Endothelial cell of umbilical vein (primary cell): Measurements from ENCODE around the gene ZMYM5. TPM values are rescaled to one million over a fixed set of nuclear protein-coding genes. Genes with fewer than 3 reads are reported as not detected.

ENCODE experiments used
- BruUV-seq: library from RNA; stranded (reverse); fragments of 400-500 nt; replicated peaks from 2 replicates; lab custom pipeline; 2021; lab: Mats Ljungman, UMichigan
- CTCF ChIA-PET: fragments of 300-600, 350-600 bp; sonication (Branson Sonifier 250); formaldehyde crosslinking; loops from one replicate; lab custom pipeline; 2021; ENCODE audit warnings: antibody characterized with exemption, inconsistent platforms; lab: Charles Lee
- POLR2A ChIA-PET: fragments of 300-600, 350-600 bp; sonication (Branson Sonifier 250); formaldehyde crosslinking; loops from one replicate; lab custom pipeline; 2021; ENCODE audit warnings: antibody characterized with exemption, inconsistent platforms; lab: Charles Lee
- DNase-seq: peaks from one replicate; pipeline ENCODE4 v3.0.0-alpha.2; 2011; ENCODE audit warnings: low read depth, low spot score
- FAIRE-seq: peaks from 2 replicates; lab custom pipeline; 2011; peaks lifted over from hg19 to GRCh38; lab: Jason Lieb, UNC
- H2AFZ ChIP-seq: 2 replicates; pipeline ENCODE4 v1.6.0; 2012; ENCODE audit warnings: low read depth, low read length, control low read depth, inconsistent platforms
- H3K27ac ChIP-seq: 2 replicates; pipeline ENCODE4 v1.5.1; 2011; ENCODE audit warnings: low read depth, mild to moderate bottlenecking, control low read depth, low read length, moderate library complexity; ENCODE audit not compliant: insufficient read depth
- H3K27me3 ChIP-seq, 2 experiments: 2 replicates each; pipeline versions ENCODE4 v1.6.0 to v1.6.1; 2011; ENCODE audit warnings: low read length in 2 of 2, mixed read lengths in 1 of 2; ENCODE audit not compliant: control insufficient read depth in 2 of 2, insufficient read depth in 2 of 2
- H3K36me3 ChIP-seq, 2 experiments: 2 replicates in 1 of 2; 3 replicates in 1 of 2; pipeline ENCODE4 v1.5.1; 2011; ENCODE audit warnings: low read length in 2 of 2, mild to moderate bottlenecking in 1 of 2, moderate library complexity in 1 of 2; ENCODE audit not compliant: control insufficient read depth in 2 of 2, insufficient read depth in 2 of 2; ENCODE audit errors: extremely low read depth in 1 of 2
- H3K4me1 ChIP-seq: 3 replicates; pipeline ENCODE4 v1.5.1; 2011; ENCODE audit warnings: mild to moderate bottlenecking, low read length; ENCODE audit not compliant: control insufficient read depth, insufficient read depth; ENCODE audit errors: extremely low read depth
- H3K4me2 ChIP-seq: 2 replicates; pipeline ENCODE4 v1.6.1; 2011; ENCODE audit warnings: low read length, control low read depth, mixed read lengths; ENCODE audit not compliant: insufficient read depth
- H3K4me3 ChIP-seq, 3 experiments: fragments of 200-600 bp in 1 of 3; sonication (generic), shearing (Covaris generic) in 1 of 3; replicated peaks in 1 of 3; 2 replicates each; pipeline ENCODE4 v1.5.1; 2011 to 2016; ENCODE audit warnings: control low read depth in 3 of 3, low read length in 3 of 3, mild to moderate bottlenecking in 2 of 3, inconsistent platforms in 1 of 3, low read depth in 1 of 3, moderate library complexity in 1 of 3; ENCODE audit not compliant: insufficient read depth in 1 of 3
- H3K79me2 ChIP-seq: 2 replicates; pipeline ENCODE4 v1.6.0; 2012; ENCODE audit warnings: low read length, inconsistent platforms; ENCODE audit not compliant: control insufficient read depth, insufficient read depth
- H3K9ac ChIP-seq: replicated peaks from 2 replicates; pipeline ENCODE3; 2011; ENCODE audit warnings: low read length, control low read depth; ENCODE audit not compliant: insufficient read depth; ENCODE audit errors: extremely low read depth
- H3K9me1 ChIP-seq: replicated peaks from 3 replicates; pipeline ENCODE4 v1.6.0; 2011; ENCODE audit warnings: mild to moderate bottlenecking, low read length; ENCODE audit not compliant: control insufficient read depth, insufficient read depth; ENCODE audit errors: extremely low read depth
- H3K9me3 ChIP-seq: replicated peaks from 2 replicates; pipeline ENCODE4 v1.5.1; 2012; ENCODE audit warnings: low read length, inconsistent platforms; ENCODE audit not compliant: control insufficient read depth, insufficient read depth
- H4K20me1 ChIP-seq: replicated peaks from 2 replicates; pipeline ENCODE3; 2011; ENCODE audit warnings: mild to moderate bottlenecking, low read length; ENCODE audit not compliant: control insufficient read depth, insufficient read depth; ENCODE audit errors: extremely low read depth
- EZH2 ChIP-seq: IDR thresholded peaks from 2 replicates; pipeline ENCODE4 v1.6.1; 2012; ENCODE audit warnings: borderline replicate concordance, low read depth, mild to moderate bottlenecking, moderate library complexity, low read length, inconsistent platforms; ENCODE audit not compliant: severe bottlenecking
- FOS ChIP-seq: IDR thresholded peaks from 2 replicates; pipeline ENCODE4 v1.6.1; 2011; ENCODE audit warnings: mild to moderate bottlenecking, low read length, moderate library complexity, borderline replicate concordance; ENCODE audit not compliant: insufficient read depth
- GATA2 ChIP-seq: IDR thresholded peaks from 2 replicates; pipeline ENCODE4 v1.7.0; 2011; ENCODE audit warnings: low read depth, mild to moderate bottlenecking, moderate library complexity, mixed read lengths, low read length; ENCODE audit not compliant: insufficient read length, insufficient read depth
- JUN ChIP-seq: IDR thresholded peaks from 2 replicates; pipeline ENCODE4 v1.6.1; 2011; ENCODE audit warnings: borderline replicate concordance, low read depth; ENCODE audit not compliant: insufficient read length, insufficient read depth
- MYC ChIP-seq: IDR thresholded peaks from one replicate; pipeline ENCODE4 v1.6.1; 2011; ENCODE audit warnings: mild to moderate bottlenecking, low read depth, low read length
- POLR2A ChIP-seq: IDR thresholded peaks from 2 replicates; pipeline ENCODE4 v1.6.1; 2012; ENCODE audit warnings: low read depth, mild to moderate bottlenecking, control low read depth, low read length
- POLR2AphosphoS5 ChIP-seq: IDR thresholded peaks from 2 replicates; pipeline ENCODE4 v1.6.1; 2012; ENCODE audit warnings: low read depth, mild to moderate bottlenecking, control low read depth, low read length, moderate library complexity; ENCODE audit not compliant: insufficient read depth
- dilution Hi-C: fragments of 300-500 bp; cut with MboI; formaldehyde crosslinking; loops from one replicate; pipeline ENCODE4 v1.15.0; 2019; ENCODE audit warnings: low sequenced_read_pairs; ENCODE audit not compliant: extremely low pct_ligation_motif_present
- intact Hi-C: fragments of 100-400 bp; cut with micrococcal nuclease; formaldehyde crosslinking; loops from one replicate; pipeline ENCODE4 v1.10.0; 2022
- polyA plus RNA-seq, 4 experiments: library from polyadenylated mRNA; depleted of rRNA in 3 of 4; stranded (reverse) in 3 of 4; unstranded in 1 of 4; fragments of >200 nt; gene quantifications; 2 replicates each; pipeline versions ENCODE4 v1.2.1 to v1.2.3, GENCODE V29; 2011 to 2012; ENCODE audit warnings: missing spikeins in 1 of 4
- total RNA-seq: library from RNA; stranded (reverse); gene quantifications from 2 replicates; pipeline ENCODE4 v1.2.3, GENCODE V29; 2021
- TF ChIP-seq, protein P1 (sequence below), 2 donors: IDR thresholded peaks; 1 replicate in 1 of 2; 2 replicates in 1 of 2; pipeline ENCODE4 v1.5.1; 2011; ENCODE audit warnings: low read length in 2 of 2, mild to moderate bottlenecking in 2 of 2, moderate library complexity in 2 of 2, control low read depth in 1 of 2, inconsistent platforms in 1 of 2, low read depth in 1 of 2; ENCODE audit not compliant: insufficient read depth in 1 of 2; ENCODE audit errors: extremely low read depth in 1 of 2

Gene ZMYM5
- total and polyA plus RNA-seq, 2 donors (not counting 3 experiments of a cell fraction or from before 2014, with no cell fraction given), result 4.9 to 10.1 TPM

DNA sequence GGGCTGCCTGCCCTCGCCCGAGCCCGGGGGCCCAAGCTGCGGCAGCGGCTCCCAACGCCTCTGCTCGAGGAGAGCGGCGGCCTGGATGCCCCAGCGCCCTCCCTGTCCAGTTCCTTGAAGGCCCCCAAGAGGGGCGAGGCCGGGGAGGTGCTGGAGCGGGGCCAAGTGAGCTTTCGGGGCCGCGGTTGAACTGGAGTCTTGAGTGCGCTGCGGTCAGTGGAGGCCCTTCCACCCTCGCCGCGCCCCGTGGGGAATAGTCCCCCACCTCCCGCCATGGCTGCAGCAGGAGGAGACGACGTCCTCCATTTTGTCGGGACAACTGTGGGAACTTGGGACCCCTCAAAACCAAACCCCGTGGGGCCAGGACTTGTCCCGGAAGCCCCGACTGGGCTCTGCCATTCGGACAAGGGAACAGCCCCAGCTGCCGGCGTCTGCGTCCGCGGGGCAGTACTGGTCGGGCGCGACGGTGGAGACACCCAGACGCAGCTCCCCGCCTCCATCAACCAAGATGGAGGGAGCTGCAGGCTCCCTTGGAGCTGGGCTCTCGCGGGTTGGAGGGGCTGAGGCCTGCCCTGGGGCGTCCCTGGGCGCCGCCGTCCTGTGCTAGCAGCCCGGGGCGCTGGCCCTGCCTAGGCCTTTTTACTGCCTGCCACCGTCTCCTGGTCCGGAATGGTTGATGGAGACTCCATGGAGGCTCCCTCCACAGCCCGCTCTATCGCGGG lies 736 bp upstream of the ZMYM5 start:
- TF ChIP-seq JUN (no peak), POLR2A (no peak), EZH2 (no peak), MYC (no peak), FOS (no peak), POLR2AphosphoS5 (no peak), GATA2 (no peak)
- TF ChIP-seq, protein P1, sequence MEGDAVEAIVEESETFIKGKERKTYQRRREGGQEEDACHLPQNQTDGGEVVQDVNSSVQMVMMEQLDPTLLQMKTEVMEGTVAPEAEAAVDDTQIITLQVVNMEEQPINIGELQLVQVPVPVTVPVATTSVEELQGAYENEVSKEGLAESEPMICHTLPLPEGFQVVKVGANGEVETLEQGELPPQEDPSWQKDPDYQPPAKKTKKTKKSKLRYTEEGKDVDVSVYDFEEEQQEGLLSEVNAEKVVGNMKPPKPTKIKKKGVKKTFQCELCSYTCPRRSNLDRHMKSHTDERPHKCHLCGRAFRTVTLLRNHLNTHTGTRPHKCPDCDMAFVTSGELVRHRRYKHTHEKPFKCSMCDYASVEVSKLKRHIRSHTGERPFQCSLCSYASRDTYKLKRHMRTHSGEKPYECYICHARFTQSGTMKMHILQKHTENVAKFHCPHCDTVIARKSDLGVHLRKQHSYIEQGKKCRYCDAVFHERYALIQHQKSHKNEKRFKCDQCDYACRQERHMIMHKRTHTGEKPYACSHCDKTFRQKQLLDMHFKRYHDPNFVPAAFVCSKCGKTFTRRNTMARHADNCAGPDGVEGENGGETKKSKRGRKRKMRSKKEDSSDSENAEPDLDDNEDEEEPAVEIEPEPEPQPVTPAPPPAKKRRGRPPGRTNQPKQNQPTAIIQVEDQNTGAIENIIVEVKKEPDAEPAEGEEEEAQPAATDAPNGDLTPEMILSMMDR (IDR thresholded peaks at IDR 0.05; ENCODE audit: extremely low read depth in 1 of 2, insufficient read depth in 1 of 2, low read depth in 1 of 2, low read length in 2 of 2), result no peak
- no peaks in the 10 kb centered on the region for H3K9me3 ChIP-seq
- H2AFZ ChIP-seq, result peak overlapping the region; percentile 97
- peak overlapping the region; percentile 56 to 60 (median 59) for H3K4me3 ChIP-seq
- intact Hi-C loops (loop anchor here (5.0 kb wide), 2 partner anchors 232 to 298 kb away; partner anchors contain the start of genes GJA3 and MPHOSPH8), dilution Hi-C loops (no loop called here)
- peak overlapping the region; percentile 63 for H3K4me2 ChIP-seq
- peaks cover 30% of the 10 kb centered on the region for H3K4me1 ChIP-seq
- H3K27ac ChIP-seq, result peak overlapping the region; percentile 81
- no peaks in the 10 kb centered on the region for H4K20me1 ChIP-seq
- no peaks in the 10 kb centered on the region for H3K27me3 ChIP-seq
- H3K36me3 ChIP-seq, result no peaks in the 10 kb centered on the region
- peaks cover 31% of the 10 kb centered on the region for H3K79me2 ChIP-seq
- BruUV-seq, result TSS peak; percentile 61
- DNase-seq (peak; percentile 85), FAIRE-seq (peak; percentile 33)
- ChIA-PET POLR2A (interaction anchor here (0.5 to 3.0 kb wide), 3 partner anchors 19 to 78 kb away, joined by 3 to 14 read pairs (median 7); no protein-coding TSS in a partner anchor), CTCF (interaction anchor here (0.5 to 1.4 kb wide), 10 partner anchors 8 to 277 kb away, joined by 3 to 12 read pairs (median 3); partner anchors contain the start of gene MPHOSPH8)
- H3K9ac ChIP-seq, result peak overlapping the region; percentile 79
- no peaks in the 10 kb centered on the region for H3K9me1 ChIP-seq
